Neural progenitor cell (in vitro differentiated cells): ENCODE results near the gene NOS1AP. TPM values are rescaled to one million over a fixed set of nuclear protein-coding genes. Genes with fewer than 3 reads are reported as not detected.
A peak's percentile ranks its signal among the peaks of the same experiment; 100 is the strongest.
"Not testable (repeated sequence)": the region's sequence is repeated elsewhere in the genome, so short reads cannot be mapped to it uniquely, and the experiment has no call there.

Experiments
- DNase-seq: peaks from one replicate; pipeline ENCODE4 v3.0.0-alpha.2; 2016; ENCODE audit warnings: low spot score
- H2AFZ ChIP-seq: fragments of 200-600 bp; sonication (generic); replicated peaks from 2 replicates; pipeline ENCODE4 v1.6.1; 2016; ENCODE audit warnings: antibody characterized with exemption
- H3F3A ChIP-seq: fragments of 200-600 bp; sonication (generic); 2 replicates; pipeline ENCODE4 v1.6.1; 2016; ENCODE audit warnings: antibody characterized with exemption, low read depth
- H3K27ac ChIP-seq: fragments of 200-600 bp; sonication (generic); 2 replicates; pipeline ENCODE4 v1.5.1; 2016; ENCODE audit warnings: mild to moderate bottlenecking
- H3K27me3 ChIP-seq: fragments of 200-600 bp; sonication (generic); 2 replicates; pipeline ENCODE4 v1.6.1; 2016; ENCODE audit warnings: mild to moderate bottlenecking, moderate library complexity
- H3K36me3 ChIP-seq: fragments of 200-600 bp; sonication (generic); 2 replicates; pipeline ENCODE4 v1.5.1; 2016
- H3K4me1 ChIP-seq: fragments of 200-600 bp; sonication (generic); 2 replicates; pipeline ENCODE4 v1.6.1; 2016; ENCODE audit warnings: mixed run types
- H3K4me2 ChIP-seq: fragments of 200-600 bp; sonication (generic); 2 replicates; pipeline ENCODE4 v1.6.1; 2016
- H3K4me3 ChIP-seq: fragments of 200-600 bp; sonication (generic); 2 replicates; pipeline ENCODE4 v1.5.1; 2016
- H3K79me2 ChIP-seq: fragments of 200-600 bp; sonication (generic); 2 replicates; pipeline ENCODE4 v1.6.1; 2016; ENCODE audit warnings: low read depth
- H3K9ac ChIP-seq: fragments of 200-600 bp; sonication (generic); 2 replicates; pipeline ENCODE4 v1.6.1; 2016
- H3K9me3 ChIP-seq: fragments of 200-600 bp; sonication (generic); 2 replicates; pipeline ENCODE4 v1.5.1; 2016; ENCODE audit warnings: low read depth
- H4K20me1 ChIP-seq: fragments of 200-600 bp; sonication (generic); 2 replicates; pipeline ENCODE4 v1.6.1; 2016; ENCODE audit warnings: low read depth
- H3K27ac Mint-ChIP-seq: 3 replicates; pipeline ENCODE4 v1.8.0; 2021; ENCODE audit warnings: mixed read lengths
- H3K27me3 Mint-ChIP-seq: 2 replicates; pipeline ENCODE4 v1.8.0; 2022; ENCODE audit warnings: low read depth, mild to moderate bottlenecking, inconsistent platforms, moderate library complexity, mixed read lengths; ENCODE audit not compliant: insufficient read depth
- H3K36me3 Mint-ChIP-seq: 3 replicates; pipeline ENCODE4 v1.8.0; 2021; ENCODE audit warnings: mixed read lengths
- H3K4me1 Mint-ChIP-seq: 3 replicates; pipeline ENCODE4 v1.8.0; 2021; ENCODE audit warnings: mixed read lengths
- H3K4me3 Mint-ChIP-seq: 3 replicates; pipeline ENCODE4 v1.8.0; 2021; ENCODE audit warnings: mild to moderate bottlenecking, moderate library complexity, mixed read lengths
- H3K9me3 Mint-ChIP-seq: 3 replicates; pipeline ENCODE4 v1.8.0; 2020; ENCODE audit warnings: mixed read lengths
- CTCF ChIP-seq: fragments of 200-600 bp; sonication (generic); IDR thresholded peaks from 2 replicates; pipeline ENCODE4 v1.5.1; 2017; ENCODE audit warnings: antibody characterized with exemption, mild to moderate bottlenecking
- EZH2 ChIP-seq: fragments of 200-600 bp; sonication (generic); IDR thresholded peaks from 2 replicates; pipeline ENCODE4 v1.6.1; 2017; ENCODE audit warnings: antibody characterized with exemption, mild to moderate bottlenecking, moderate library complexity
- EZH2phosphoT487 ChIP-seq: fragments of 200-600 bp; sonication (generic); IDR thresholded peaks from 2 replicates; pipeline ENCODE4 v1.6.1; 2017; ENCODE audit warnings: antibody characterized with exemption
- total RNA-seq: library from RNA; depleted of rRNA; stranded (reverse); fragments of >200 nt; gene quantifications from 2 replicates; pipeline ENCODE4 v1.2.3, GENCODE V29; 2015; ENCODE audit warnings: low replicate concordance

The NOS1AP gene
- total RNA-seq, 1 donor from 2014 or later: 2.4 TPM

GRCh38 chr1:162040657-162041056 lies 28.8 kb upstream of the NOS1AP start:
- no peak overlapping the region for H3K4me2 ChIP-seq
- Mint-ChIP-seq H3K27me3 (peaks cover 4% of the 10 kb centered on the region), H3K36me3 (peaks cover 3% of the 10 kb centered on the region), H3K4me1 (no peaks in the 10 kb centered on the region), H3K9me3 (peaks cover 8% of the 10 kb centered on the region), H3K4me3 (no peak overlapping the region), H3K27ac (no peak overlapping the region)
- H2AFZ ChIP-seq: peak overlapping the region; percentile 90
- H3K36me3 ChIP-seq: no peaks in the 10 kb centered on the region
- H3K27ac ChIP-seq: no peak overlapping the region
- peak; percentile 64 for TF ChIP-seq CTCF
- no peak for TF ChIP-seq EZH2
- H3K9me3 ChIP-seq: no peaks in the 10 kb centered on the region
- H3K79me2 ChIP-seq: no peaks in the 10 kb centered on the region
- H4K20me1 ChIP-seq: no peaks in the 10 kb centered on the region
- H3K4me1 ChIP-seq: no peaks in the 10 kb centered on the region
- H3K4me3 ChIP-seq: no peak overlapping the region
- H3F3A ChIP-seq: no peaks in the 10 kb centered on the region
- peaks cover 4% of the 10 kb centered on the region for H3K27me3 ChIP-seq
- H3K9ac ChIP-seq: no peak overlapping the region
- peak; percentile 53 for DNase-seq

GRCh38 chr1:162042361-162042760 lies 27.1 kb upstream of the NOS1AP start:
- Histone ChIP-seq H3K36me3 (no peaks in the 10 kb centered on the region), H3K27ac (no peak overlapping the region), H3F3A (no peaks in the 10 kb centered on the region), H3K79me2 (no peaks in the 10 kb centered on the region), H3K27me3 (peaks cover 8% of the 10 kb centered on the region), H3K9me3 (no peaks in the 10 kb centered on the region), H3K4me2 (no peak overlapping the region), H3K4me3 (no peak overlapping the region), H3K4me1 (no peaks in the 10 kb centered on the region), H3K9ac (no peak overlapping the region), H2AFZ (no peak overlapping the region), H4K20me1 (no peaks in the 10 kb centered on the region)
- Mint-ChIP-seq H3K27ac (no peak overlapping the region), H3K4me3 (no peak overlapping the region), H3K4me1 (no peaks in the 10 kb centered on the region), H3K9me3 (peaks cover 8% of the 10 kb centered on the region), H3K27me3 (peaks cover 3% of the 10 kb centered on the region), H3K36me3 (peaks cover 3% of the 10 kb centered on the region)
- DNase-seq: no peak
- TF ChIP-seq CTCF (no peak), EZH2 (no peak), EZH2phosphoT487 (no peak)

- H3K36me3 Mint-ChIP-seq: peaks cover 3% of the 10 kb centered on the region
- no peak for DNase-seq
- no peak overlapping the region for H3K4me2 ChIP-seq
- no peaks in the 10 kb centered on the region for H3K9me3 ChIP-seq
- H3K4me3 ChIP-seq: no peak overlapping the region
- no peak overlapping the region for H3K27ac Mint-ChIP-seq
- no peaks in the 10 kb centered on the region for H3K79me2 ChIP-seq
- no peak overlapping the region for H2AFZ ChIP-seq
- no peak overlapping the region for H3K27ac ChIP-seq
- H3K27me3 ChIP-seq: peaks cover 9% of the 10 kb centered on the region
- no peaks in the 10 kb centered on the region for H3K4me1 Mint-ChIP-seq
- peaks cover 2% of the 10 kb centered on the region for H3K27me3 Mint-ChIP-seq
- no peaks in the 10 kb centered on the region for H3F3A ChIP-seq
- H3K9ac ChIP-seq: no peak overlapping the region
- TF ChIP-seq EZH2 (no peak), CTCF (no peak), EZH2phosphoT487 (no peak)
- no peak overlapping the region for H3K4me3 Mint-ChIP-seq
- no peaks in the 10 kb centered on the region for H3K36me3 ChIP-seq
- H3K4me1 ChIP-seq: no peaks in the 10 kb centered on the region
- peaks cover 8% of the 10 kb centered on the region for H3K9me3 Mint-ChIP-seq
- H4K20me1 ChIP-seq: no peaks in the 10 kb centered on the region
Observed at GRCh38 chr1:162046921-162047320, 22.6 kb upstream of the NOS1AP start.

GRCh38 chr1:162053949-162054348 lies 15.5 kb upstream of the NOS1AP start:
- not testable (repeated sequence) for H3K4me1 Mint-ChIP-seq, H3K4me2 ChIP-seq, H3K27ac ChIP-seq, H3K27ac Mint-ChIP-seq, H3K27me3 Mint-ChIP-seq, H3K4me3 ChIP-seq, H3K9me3 Mint-ChIP-seq, DNase-seq, H2AFZ ChIP-seq, H3K4me3 Mint-ChIP-seq, H3K36me3 Mint-ChIP-seq, H3K4me1 ChIP-seq, H4K20me1 ChIP-seq, H3K27me3 ChIP-seq, H3F3A ChIP-seq, H3K36me3 ChIP-seq, H3K9me3 ChIP-seq, H3K9ac ChIP-seq, H3K79me2 ChIP-seq
